Ishikawa (cell line): Measurements from ENCODE around the gene FRS3.

Source experiments
- CEBPB ChIP-seq: IDR thresholded peaks from 2 replicates; pipeline ENCODE4 v1.6.1; 2012
- CREB1 ChIP-seq: IDR thresholded peaks from 2 replicates; pipeline ENCODE4 v1.6.1; 2012; ENCODE audit warnings: low read depth
- EGR1 ChIP-seq: IDR thresholded peaks from 2 replicates; pipeline ENCODE4 v1.6.1; 2012
- EP300 ChIP-seq: IDR thresholded peaks from 2 replicates; pipeline ENCODE4 v1.6.1; 2012; ENCODE audit warnings: borderline replicate concordance
- FOXM1 ChIP-seq: IDR thresholded peaks from 2 replicates; pipeline ENCODE4 v1.6.1; 2012; ENCODE audit warnings: low read depth, borderline replicate concordance
- MAX ChIP-seq: IDR thresholded peaks from 2 replicates; pipeline ENCODE4 v1.6.1; 2012
- NFIC ChIP-seq: IDR thresholded peaks from 2 replicates; pipeline ENCODE4 v1.6.1; 2012
- RAD21 ChIP-seq: IDR thresholded peaks from 2 replicates; pipeline ENCODE4 v1.6.1; 2012; ENCODE audit warnings: low read depth
- REST ChIP-seq: IDR thresholded peaks from 2 replicates; pipeline ENCODE4 v1.6.1; 2012; ENCODE audit warnings: low read depth, mild to moderate bottlenecking
- TAF1 ChIP-seq: IDR thresholded peaks from 2 replicates; pipeline ENCODE4 v1.6.1; 2012; ENCODE audit warnings: low read depth, mild to moderate bottlenecking
- TCF12 ChIP-seq: IDR thresholded peaks from 2 replicates; pipeline ENCODE4 v1.6.1; 2012; ENCODE audit warnings: low read depth
- TEAD4 ChIP-seq: IDR thresholded peaks from 2 replicates; pipeline ENCODE4 v1.6.1; 2012
- USF1 ChIP-seq: IDR thresholded peaks from 2 replicates; pipeline ENCODE4 v1.6.1; 2012
- YY1 ChIP-seq: IDR thresholded peaks from 2 replicates; pipeline ENCODE4 v1.6.1; 2012; ENCODE audit warnings: low read depth
- ZBTB7A ChIP-seq: IDR thresholded peaks from 2 replicates; pipeline ENCODE4 v1.6.1; 2012; ENCODE audit warnings: low read depth

The FRS3 gene

GRCh38 chr6:41801380-41801779 lies 21.7 kb upstream of the FRS3 start:
- peak; percentile 51; the same call in 1 of the 2 replicates for TF ChIP-seq RAD21
- no peak for TF ChIP-seq EP300

GRCh38 chr6:41799559-41799911 lies 19.8 kb upstream of the FRS3 start:
- no peak for TF ChIP-seq ZBTB7A
- no peak for TF ChIP-seq CREB1
- no peak for TF ChIP-seq REST
- TF ChIP-seq EP300: no peak
- TF ChIP-seq RAD21: no peak
- no peak for TF ChIP-seq CEBPB
- no peak for TF ChIP-seq TEAD4
- no peak for TF ChIP-seq USF1

- TF ChIP-seq FOXM1 (no peak), TEAD4 (no peak), EP300 (no peak), NFIC (no peak), TCF12 (no peak), MAX (no peak), ZBTB7A (no peak), USF1 (no peak), EGR1 (no peak), YY1 (no peak), CREB1 (no peak), REST (no peak), RAD21 (no peak), TAF1 (no peak), CEBPB (no peak)
Observed at GRCh38 chr6:41798901-41799558, 19.3 kb upstream of the FRS3 start.

- no peak for TF ChIP-seq NFIC
- no peak for TF ChIP-seq EP300
- TF ChIP-seq RAD21: no peak
Observed at GRCh38 chr6:41796474-41796873, 16.8 kb upstream of the FRS3 start.

- TF ChIP-seq ZBTB7A (no peak), MAX (no peak), FOXM1 (no peak), YY1 (no peak), TAF1 (no peak), TCF12 (no peak), TEAD4 (no peak), CEBPB (no peak), EGR1 (no peak), CREB1 (no peak), NFIC (no peak), USF1 (no peak), EP300 (no peak), RAD21 (no peak), REST (no peak)
Observed at GRCh38 chr6:41791984-41792383, 12.3 kb upstream of the FRS3 start.
